Cardiac fibroblast (primary cell): ENCODE measurements around the gene SRGAP3.

ENCODE experiments used
- DNase-seq, 2 donors: peaks; one replicate each; pipeline versions ENCODE4 v3.0.0 to v3.0.0-alpha.2; 2010; ENCODE audit warnings: low read depth in 2 of 2
- H3K4me3 ChIP-seq, 2 donors: replicated peaks in 1 of 2; 1 replicate in 1 of 2; 2 replicates in 1 of 2; pipeline ENCODE4 v1.5.1; 2011; ENCODE audit warnings: low read depth in 2 of 2, low read length in 2 of 2, mild to moderate bottlenecking in 2 of 2, moderate library complexity in 1 of 2
- CTCF ChIP-seq: IDR thresholded peaks from one replicate; pipeline ENCODE4 v1.5.1; 2011; ENCODE audit warnings: low read depth, mild to moderate bottlenecking, low read length, inconsistent platforms

SRGAP3 gene

DNA sequence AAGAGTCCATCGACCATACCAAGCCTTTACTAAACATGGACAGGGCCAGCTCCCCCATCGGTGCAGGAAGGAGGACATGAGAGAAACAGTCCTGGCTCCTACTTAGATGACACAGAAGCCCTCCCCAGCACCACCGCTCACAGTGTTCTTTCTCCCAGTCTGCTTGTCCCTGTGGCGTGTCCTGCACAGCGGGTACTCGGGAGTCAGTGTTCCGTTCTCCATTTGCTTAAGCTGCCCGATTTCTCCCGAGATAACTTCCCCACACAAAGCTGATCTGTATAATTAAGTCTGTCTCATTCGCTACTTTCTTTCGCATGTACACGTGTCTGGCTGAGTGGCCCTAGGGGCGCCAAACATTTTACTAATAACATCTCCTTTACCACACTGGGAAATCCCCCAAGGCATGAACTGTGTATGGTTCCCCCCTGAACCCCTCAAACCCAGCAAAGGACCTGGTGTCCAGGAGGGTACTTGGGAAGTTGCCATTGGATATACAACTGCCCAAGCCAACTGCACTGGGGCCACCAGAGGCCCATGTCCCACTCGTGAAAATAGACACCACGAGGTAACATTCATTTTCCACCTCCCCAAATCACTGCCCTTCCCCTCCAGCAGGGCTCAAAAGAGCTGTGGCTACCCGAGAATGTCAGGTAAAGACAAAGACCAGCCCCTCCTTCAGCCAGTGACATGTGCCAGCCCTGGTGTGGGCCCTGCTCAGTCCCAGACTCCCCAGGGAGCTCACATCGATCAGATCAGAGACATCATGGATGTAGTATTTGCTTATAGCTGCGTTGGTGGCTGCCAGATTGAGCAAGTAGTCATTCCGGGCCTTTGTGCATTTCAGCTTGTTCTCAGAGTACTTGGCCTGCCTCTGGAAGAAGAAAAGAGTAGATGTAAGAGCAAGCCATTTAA is 189.7 kb downstream of the SRGAP3 start:
- no peak for DNase-seq
- no peak for TF ChIP-seq CTCF

GRCh38 chr3:9056581-9056980 is 192.9 kb downstream of the SRGAP3 start:
- TF ChIP-seq CTCF, result no peak
- no peak for DNase-seq
- H3K4me3 ChIP-seq, result no peak overlapping the region

More for the DNA sequence above, 189.7 kb downstream of the SRGAP3 start:
- H3K4me3 ChIP-seq, result no peak overlapping the region

DNA sequence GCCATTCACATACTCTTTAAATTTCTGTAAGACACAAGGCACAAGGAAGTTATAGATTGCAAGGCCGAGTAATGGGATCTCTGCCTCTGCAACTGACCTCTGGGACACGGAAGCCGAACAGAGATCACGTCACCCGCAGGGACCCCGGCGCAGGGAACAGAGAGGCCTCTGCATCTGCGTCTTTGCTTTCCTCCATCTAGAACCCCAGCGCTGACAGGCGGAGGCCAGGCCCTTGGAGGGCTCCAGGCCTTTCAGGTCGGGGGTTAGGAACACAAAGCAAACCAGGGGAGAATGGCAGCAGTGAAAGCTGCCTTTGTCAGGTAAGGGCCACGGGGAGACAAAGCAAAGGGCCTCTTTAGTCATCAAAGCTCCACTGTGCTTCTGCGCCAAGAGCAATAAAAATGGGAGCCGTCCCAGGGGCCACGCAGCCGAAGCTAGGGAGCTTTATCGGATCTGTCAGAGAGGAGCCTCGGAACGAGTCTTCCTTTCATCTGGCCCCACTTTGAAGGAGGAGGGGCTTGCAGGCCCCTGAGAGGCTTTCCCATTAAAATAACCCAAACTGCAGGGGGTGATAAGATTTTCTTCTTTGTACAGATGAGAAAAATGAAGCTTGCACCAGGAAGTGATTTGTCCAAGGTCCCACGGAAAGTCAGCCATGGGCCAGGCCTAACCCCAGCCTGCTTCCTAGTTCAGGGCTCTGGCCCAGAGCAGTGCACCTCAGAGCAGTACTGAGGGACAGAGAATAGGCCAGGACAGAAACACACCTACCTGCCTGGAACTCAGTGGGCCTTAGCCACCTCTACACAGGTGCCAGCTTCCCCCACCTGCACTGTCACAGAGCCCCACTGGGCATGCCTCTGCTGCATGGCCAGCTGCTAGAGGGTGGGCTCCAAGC is 201.7 kb downstream of the SRGAP3 start:
- DNase-seq, result no peak
- no peak overlapping the region for H3K4me3 ChIP-seq
- no peak for TF ChIP-seq CTCF

- no peak for DNase-seq
- TF ChIP-seq CTCF, result no peak
Observed at GRCh38 chr3:9045371-9045770, 204.1 kb downstream of the SRGAP3 start.

GRCh38 chr3:9043063-9043462 is 206.4 kb downstream of the SRGAP3 start:
- TF ChIP-seq CTCF, result no peak

More at GRCh38 chr3:9045371-9045770, 204.1 kb downstream of the SRGAP3 start:
- no peak overlapping the region for H3K4me3 ChIP-seq

GRCh38 chr3:9041626-9042025 is 207.8 kb downstream of the SRGAP3 start:
- H3K4me3 ChIP-seq, result no peak overlapping the region
- no peak for TF ChIP-seq CTCF

More at GRCh38 chr3:9043063-9043462, 206.4 kb downstream of the SRGAP3 start:
- no peak for DNase-seq
- H3K4me3 ChIP-seq, result no peak overlapping the region

More at GRCh38 chr3:9041626-9042025, 207.8 kb downstream of the SRGAP3 start:
- DNase-seq, result no peak
